IPS-15b (cell line): ENCODE measurements around the gene ARID3C.

Source experiments
- H3K27me3 ChIP-seq: one replicate; pipeline ENCODE4 v1.6.1; 2013; ENCODE audit warnings: low read length; ENCODE audit not compliant: control insufficient read depth, insufficient read depth
- H3K36me3 ChIP-seq: one replicate; pipeline ENCODE4 v1.6.1; 2013; ENCODE audit warnings: low read length; ENCODE audit not compliant: control insufficient read depth, insufficient read depth
- H3K4me1 ChIP-seq: one replicate; pipeline ENCODE4 v1.6.1; 2013; ENCODE audit warnings: mild to moderate bottlenecking, low read length; ENCODE audit not compliant: control insufficient read depth, insufficient read depth
- H3K4me3 ChIP-seq: one replicate; pipeline ENCODE4 v1.5.1; 2013; ENCODE audit warnings: low read depth, low read length
- H3K9ac ChIP-seq: one replicate; pipeline ENCODE4 v1.6.1; 2013; ENCODE audit warnings: low read depth, mild to moderate bottlenecking, low read length
- H3K9me3 ChIP-seq: one replicate; pipeline ENCODE4 v1.6.1; 2013; ENCODE audit warnings: mild to moderate bottlenecking, low read length; ENCODE audit not compliant: control insufficient read depth, insufficient read depth

ARID3C gene

DNA sequence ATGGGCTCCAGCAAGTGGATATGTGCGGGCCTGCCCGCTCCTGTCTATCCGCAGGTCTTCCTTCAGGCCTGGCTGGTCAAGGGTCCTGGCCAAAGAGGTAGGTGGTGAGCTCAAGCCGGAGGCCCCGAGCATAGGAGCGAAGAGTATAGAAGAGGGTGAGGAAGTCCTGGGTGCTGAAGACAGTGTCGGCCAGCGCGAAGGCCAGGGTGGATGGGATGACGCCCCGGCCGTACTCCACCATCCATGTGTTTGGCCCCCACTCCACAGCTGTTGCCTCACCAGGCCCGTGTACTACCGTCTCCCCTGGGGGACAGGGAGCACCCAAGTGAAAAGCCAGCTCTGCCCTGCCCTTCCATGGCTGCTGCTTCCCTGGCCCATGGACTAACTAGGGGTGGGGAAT lies 6.7 kb upstream of the ARID3C start:
- H3K36me3 ChIP-seq: peaks cover 7% of the 10 kb centered on the region
- peaks cover 31% of the 10 kb centered on the region for H3K27me3 ChIP-seq
- no peak overlapping the region for H3K9ac ChIP-seq
- no peak overlapping the region for H3K4me3 ChIP-seq
- peaks cover 8% of the 10 kb centered on the region for H3K4me1 ChIP-seq
- no peaks in the 10 kb centered on the region for H3K9me3 ChIP-seq

DNA sequence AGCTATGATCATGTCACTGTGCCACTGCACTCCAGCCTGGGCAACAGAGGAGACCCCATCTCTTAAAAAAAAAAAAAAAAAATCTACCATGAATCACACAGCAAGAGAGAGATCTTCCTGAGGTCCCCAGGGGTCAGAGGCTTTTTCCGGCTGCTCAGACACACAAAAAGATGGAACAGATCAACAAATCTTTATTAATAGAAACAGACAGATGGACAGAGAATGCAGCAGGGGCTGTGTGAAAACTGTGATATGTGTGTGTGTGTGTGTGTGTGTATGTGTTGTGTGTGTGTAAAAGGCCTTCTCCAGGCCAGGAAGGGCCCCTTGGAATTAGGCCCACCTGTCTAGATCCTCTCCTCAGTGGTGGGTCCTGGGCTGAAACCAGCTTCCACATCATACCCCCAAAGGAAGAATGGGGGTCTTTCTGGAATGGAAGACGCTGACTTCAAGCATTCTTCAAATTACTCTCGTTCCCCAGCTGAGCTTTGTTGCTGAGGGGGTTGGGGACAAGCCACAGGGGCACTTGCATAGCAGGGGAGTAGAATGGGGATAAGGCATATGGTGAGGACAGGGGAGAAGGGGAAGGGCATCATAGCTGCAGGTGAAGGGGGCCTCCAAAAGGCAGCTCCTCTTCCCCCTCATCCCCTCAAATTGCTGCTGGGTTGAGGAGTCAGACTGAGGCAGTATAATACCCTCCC lies 5.8 kb upstream of the ARID3C start:
- Histone ChIP-seq H3K9me3 (no peaks in the 10 kb centered on the region), H3K9ac (no peak overlapping the region), H3K36me3 (peaks cover 7% of the 10 kb centered on the region), H3K4me3 (no peak overlapping the region), H3K4me1 (peaks cover 8% of the 10 kb centered on the region), H3K27me3 (peaks cover 40% of the 10 kb centered on the region)

GRCh38 chr9:34633851-34634550 lies 5.1 kb upstream of the ARID3C start:
- no peak overlapping the region for H3K4me3 ChIP-seq
- H3K9ac ChIP-seq: no peak overlapping the region
- no peaks in the 10 kb centered on the region for H3K9me3 ChIP-seq
- H3K4me1 ChIP-seq: peaks cover 10% of the 10 kb centered on the region
- peaks cover 7% of the 10 kb centered on the region for H3K36me3 ChIP-seq
- peaks cover 47% of the 10 kb centered on the region for H3K27me3 ChIP-seq

DNA sequence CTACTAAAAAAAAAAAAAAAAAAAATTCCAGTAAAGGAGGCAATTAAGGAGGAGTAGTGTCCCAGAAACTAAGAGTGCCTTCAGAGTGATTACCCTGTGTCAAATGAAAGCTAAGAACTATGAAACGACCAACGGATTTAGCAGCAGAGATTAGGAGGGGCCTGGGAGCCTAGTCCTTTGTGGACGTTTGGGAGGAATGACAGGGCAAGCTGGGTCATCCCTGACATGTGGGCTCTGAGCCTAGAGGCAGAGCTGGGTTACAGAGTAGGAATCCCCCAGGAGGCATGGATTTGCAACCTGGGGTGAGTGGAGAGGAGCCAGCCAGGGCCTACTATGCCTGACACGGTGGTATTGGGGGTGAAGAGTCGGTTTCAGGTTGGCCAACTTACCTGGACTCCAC lies 4.3 kb upstream of the ARID3C start:
- no peak overlapping the region for H3K4me3 ChIP-seq
- H3K4me1 ChIP-seq: peaks cover 6% of the 10 kb centered on the region
- H3K27me3 ChIP-seq: peaks cover 54% of the 10 kb centered on the region
- peaks cover 7% of the 10 kb centered on the region for H3K36me3 ChIP-seq
- H3K9me3 ChIP-seq: no peaks in the 10 kb centered on the region
- H3K9ac ChIP-seq: no peak overlapping the region

- no peaks in the 10 kb centered on the region for H3K9me3 ChIP-seq
- H3K36me3 ChIP-seq: peaks cover 5% of the 10 kb centered on the region
- H3K9ac ChIP-seq: no peak overlapping the region
- peak overlapping the region; percentile 8 for H3K4me3 ChIP-seq
- peaks cover 6% of the 10 kb centered on the region for H3K4me1 ChIP-seq
- H3K27me3 ChIP-seq: peaks cover 72% of the 10 kb centered on the region
Measured at GRCh38 chr9:34630402-34631154, 1.7 kb upstream of the ARID3C start.

GRCh38 chr9:34629491-34629808 lies 584 bp upstream of the ARID3C start:
- no peaks in the 10 kb centered on the region for H3K36me3 ChIP-seq
- H3K9me3 ChIP-seq: no peaks in the 10 kb centered on the region
- peaks cover 6% of the 10 kb centered on the region for H3K4me1 ChIP-seq
- H3K4me3 ChIP-seq: peak overlapping the region; percentile 48
- peaks cover 83% of the 10 kb centered on the region for H3K27me3 ChIP-seq
- H3K9ac ChIP-seq: no peak overlapping the region

- Histone ChIP-seq H3K9ac (no peak overlapping the region), H3K4me1 (peaks cover 2% of the 10 kb centered on the region), H3K27me3 (peaks cover 92% of the 10 kb centered on the region), H3K4me3 (peak overlapping the region; percentile 48), H3K9me3 (no peaks in the 10 kb centered on the region), H3K36me3 (no peaks in the 10 kb centered on the region)
Measured at GRCh38 chr9:34627716-34628655, 880 bp downstream of the ARID3C start.

DNA sequence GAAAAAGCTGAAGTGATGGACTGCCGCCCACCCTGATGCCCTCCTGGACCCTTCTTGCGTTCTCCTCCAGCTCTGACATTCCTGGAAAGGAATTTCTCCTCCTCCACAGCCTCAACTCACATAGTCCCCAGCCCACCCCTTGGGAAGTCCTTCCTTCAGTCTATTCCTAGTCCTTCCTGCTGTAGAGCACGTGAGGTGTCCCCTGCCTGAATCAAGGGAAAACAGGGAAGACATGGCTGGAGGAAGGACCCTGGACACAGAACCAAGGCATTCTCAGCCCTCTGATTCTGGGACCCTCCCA lies 3.7 kb downstream of the ARID3C start:
- peaks cover 79% of the 10 kb centered on the region for H3K27me3 ChIP-seq
- H3K9ac ChIP-seq: no peak overlapping the region
- H3K4me3 ChIP-seq: no peak overlapping the region
- no peaks in the 10 kb centered on the region for H3K9me3 ChIP-seq
- no peaks in the 10 kb centered on the region for H3K36me3 ChIP-seq
- H3K4me1 ChIP-seq: peaks cover 2% of the 10 kb centered on the region

- Histone ChIP-seq H3K4me3 (peak overlapping the region; percentile 37), H3K36me3 (no peaks in the 10 kb centered on the region), H3K9me3 (no peaks in the 10 kb centered on the region), H3K27me3 (peaks cover 74% of the 10 kb centered on the region), H3K4me1 (peaks cover 2% of the 10 kb centered on the region), H3K9ac (no peak overlapping the region)
Measured at GRCh38 chr9:34624475-34625185, 4.2 kb downstream of the ARID3C start.

DNA sequence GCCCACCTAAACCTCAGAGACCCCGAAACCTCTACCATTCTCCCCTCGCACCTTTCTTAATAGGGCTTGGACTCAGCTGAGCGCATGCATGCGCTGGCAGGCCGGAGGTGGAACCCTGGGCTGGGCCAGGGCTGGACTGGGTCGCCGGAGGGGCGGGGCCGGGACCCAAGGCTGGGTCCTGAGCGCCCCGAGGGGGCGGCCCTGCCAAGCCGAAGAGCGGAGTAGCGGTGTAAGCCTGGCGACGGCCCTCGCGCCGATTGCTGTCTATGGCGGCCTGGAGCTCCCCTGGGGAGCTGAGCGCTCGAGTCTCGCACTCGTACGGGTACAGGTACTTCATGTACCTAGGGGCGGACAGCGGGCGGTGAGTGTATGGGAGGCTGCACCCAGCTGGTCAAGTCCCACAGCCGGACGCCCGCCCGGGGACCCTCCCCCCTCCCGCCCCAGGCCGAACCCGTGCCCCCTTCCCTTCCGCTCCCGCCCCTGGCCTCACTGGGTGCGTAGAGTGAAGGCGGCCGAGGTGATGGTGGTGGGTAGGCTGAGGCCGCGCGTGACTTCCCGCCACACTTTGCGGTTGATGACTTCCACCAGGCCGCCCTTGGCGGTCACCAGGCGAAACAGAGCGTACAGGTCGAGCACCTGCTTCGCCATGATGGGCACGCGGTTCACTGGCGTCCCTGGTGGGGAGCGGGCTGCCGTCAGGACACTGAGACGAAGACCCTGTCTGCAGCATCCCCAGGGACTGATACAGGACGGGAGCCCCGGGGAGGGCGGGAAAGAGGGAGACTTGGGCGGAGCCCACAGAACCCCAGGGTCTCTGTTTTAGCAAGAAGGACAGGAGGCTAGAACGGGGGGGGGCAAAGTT lies 5.3 kb downstream of the ARID3C start:
- no peaks in the 10 kb centered on the region for H3K9me3 ChIP-seq
- peaks cover 65% of the 10 kb centered on the region for H3K27me3 ChIP-seq
- no peaks in the 10 kb centered on the region for H3K36me3 ChIP-seq
- H3K9ac ChIP-seq: no peak overlapping the region
- H3K4me3 ChIP-seq: peak overlapping the region; percentile 26
- H3K4me1 ChIP-seq: no peaks in the 10 kb centered on the region
